Dendritic cell treated with granulocyte-macrophage colony-stimulating factor and Interleukin-4, amounts not matched to agents 40 ng/mL and 50 ng/mL, for 4 days (primary cell): ENCODE data around the gene MAGEB10.
"Not testable (repeated sequence)": the region's sequence is repeated elsewhere in the genome, so short reads cannot be mapped to it uniquely, and the experiment has no call there.

Experiments
- H3K27ac Mint-ChIP-seq: one replicate; pipeline ENCODE4 v1.8.0; 2022; ENCODE audit warnings: mild to moderate bottlenecking, mixed read lengths
- H3K27me3 Mint-ChIP-seq: one replicate; pipeline ENCODE4 v1.8.0; 2022; ENCODE audit warnings: mild to moderate bottlenecking, mixed read lengths
- H3K36me3 Mint-ChIP-seq: one replicate; pipeline ENCODE4 v1.8.0; 2022; ENCODE audit warnings: low read depth, mixed read lengths
- H3K4me1 Mint-ChIP-seq: one replicate; pipeline ENCODE4 v1.8.0; 2022; ENCODE audit warnings: low read depth, mixed read lengths
- H3K4me3 Mint-ChIP-seq: one replicate; pipeline ENCODE4 v1.8.0; 2022; ENCODE audit warnings: mild to moderate bottlenecking, moderate library complexity, mixed read lengths
- H3K9me3 Mint-ChIP-seq: one replicate; pipeline ENCODE4 v1.8.0; 2022; ENCODE audit warnings: mixed read lengths
- intact Hi-C: fragments of 100-400 bp; cut with micrococcal nuclease; formaldehyde crosslinking; loops from one replicate; pipeline ENCODE4 v1.15.0; 2022

Gene MAGEB10

GRCh38 chrX:27807690-27808089 lies at the start of gene MAGEB10:
Gene MAGEB10, plus strand, starts transcription at chrX:27807990. Its CDS starts 13,317 bp downstream, at chrX:27821307.
- intact Hi-C loops: no loop called here
- Mint-ChIP-seq H3K4me3 (no peak within 1 kb of the TSS), H3K27ac (no peak within 1 kb of the TSS), H3K4me1 (no peaks in the 10 kb centered on the region), H3K27me3 (no peaks in the 10 kb centered on the region), H3K36me3 (no peaks in the 10 kb centered on the region), H3K9me3 (peaks cover 9% of the 10 kb centered on the region)

GRCh38 chrX:27765718-27766117 lies 42.1 kb upstream of the MAGEB10 start:
- no peaks in the 10 kb centered on the region for H3K9me3 Mint-ChIP-seq

GRCh38 chrX:27767387-27767786 lies 40.4 kb upstream of the MAGEB10 start:
- intact Hi-C loops: no loop called here
- H3K9me3 Mint-ChIP-seq: no peaks in the 10 kb centered on the region

More at GRCh38 chrX:27765718-27766117, 42.1 kb upstream of the MAGEB10 start:
- no peaks in the 10 kb centered on the region for H3K4me1 Mint-ChIP-seq
- H3K27me3 Mint-ChIP-seq: no peaks in the 10 kb centered on the region
- no peak overlapping the region for H3K4me3 Mint-ChIP-seq
- no peak overlapping the region for H3K27ac Mint-ChIP-seq
- no peaks in the 10 kb centered on the region for H3K36me3 Mint-ChIP-seq
- intact Hi-C loops: no loop called here

GRCh38 chrX:27775984-27776383 lies 31.8 kb upstream of the MAGEB10 start:
- H3K4me1 Mint-ChIP-seq: no peaks in the 10 kb centered on the region
- H3K27ac Mint-ChIP-seq: no peak overlapping the region
- no peak overlapping the region for H3K4me3 Mint-ChIP-seq
- intact Hi-C loops: no loop called here
- no peaks in the 10 kb centered on the region for H3K9me3 Mint-ChIP-seq
- no peaks in the 10 kb centered on the region for H3K27me3 Mint-ChIP-seq
- no peaks in the 10 kb centered on the region for H3K36me3 Mint-ChIP-seq

More at GRCh38 chrX:27767387-27767786, 40.4 kb upstream of the MAGEB10 start:
- Mint-ChIP-seq H3K36me3 (no peaks in the 10 kb centered on the region), H3K27me3 (no peaks in the 10 kb centered on the region), H3K27ac (no peak overlapping the region), H3K4me1 (no peaks in the 10 kb centered on the region), H3K4me3 (no peak overlapping the region)

- no peaks in the 10 kb centered on the region for H3K9me3 Mint-ChIP-seq
- no peak overlapping the region for H3K4me3 Mint-ChIP-seq
- no peaks in the 10 kb centered on the region for H3K4me1 Mint-ChIP-seq
- H3K27ac Mint-ChIP-seq: no peak overlapping the region
- no peaks in the 10 kb centered on the region for H3K36me3 Mint-ChIP-seq
- intact Hi-C loops: no loop called here
- no peaks in the 10 kb centered on the region for H3K27me3 Mint-ChIP-seq
Observed at GRCh38 chrX:27796640-27797257, 11.0 kb upstream of the MAGEB10 start.

GRCh38 chrX:27797575-27797974 lies 10.2 kb upstream of the MAGEB10 start:
- Mint-ChIP-seq H3K27me3 (no peaks in the 10 kb centered on the region), H3K4me3 (no peak overlapping the region), H3K9me3 (no peaks in the 10 kb centered on the region), H3K27ac (no peak overlapping the region), H3K36me3 (no peaks in the 10 kb centered on the region), H3K4me1 (no peaks in the 10 kb centered on the region)
- intact Hi-C loops: no loop called here

- no peak overlapping the region for H3K4me3 Mint-ChIP-seq
- no peaks in the 10 kb centered on the region for H3K27me3 Mint-ChIP-seq
- H3K36me3 Mint-ChIP-seq: no peaks in the 10 kb centered on the region
- intact Hi-C loops: no loop called here
- peaks cover 12% of the 10 kb centered on the region for H3K9me3 Mint-ChIP-seq
- H3K4me1 Mint-ChIP-seq: no peaks in the 10 kb centered on the region
- no peak overlapping the region for H3K27ac Mint-ChIP-seq
Observed at GRCh38 chrX:27808226-27808625, 436 bp downstream of the MAGEB10 start.

- intact Hi-C loops, H3K27me3 Mint-ChIP-seq, H3K27ac Mint-ChIP-seq, H3K4me3 Mint-ChIP-seq, H3K4me1 Mint-ChIP-seq, H3K36me3 Mint-ChIP-seq: not testable (repeated sequence)
- peaks cover 17% of the 10 kb centered on the region for H3K9me3 Mint-ChIP-seq
Observed at GRCh38 chrX:27808991-27809859, 1.4 kb downstream of the MAGEB10 start.

- H3K4me1 Mint-ChIP-seq: no peaks in the 10 kb centered on the region
- H3K27me3 Mint-ChIP-seq: no peaks in the 10 kb centered on the region
- intact Hi-C loops: no loop called here
Observed at GRCh38 chrX:27815209-27815608, 7.4 kb downstream of the MAGEB10 start.

GRCh38 chrX:27823812-27824211 lies 16.0 kb downstream of the MAGEB10 start:
- H3K9me3 Mint-ChIP-seq: no peaks in the 10 kb centered on the region
- no peak overlapping the region for H3K4me3 Mint-ChIP-seq
- no peaks in the 10 kb centered on the region for H3K27me3 Mint-ChIP-seq
- intact Hi-C loops: no loop called here
- H3K4me1 Mint-ChIP-seq: no peaks in the 10 kb centered on the region
- no peaks in the 10 kb centered on the region for H3K36me3 Mint-ChIP-seq
- no peak overlapping the region for H3K27ac Mint-ChIP-seq

More at GRCh38 chrX:27815209-27815608, 7.4 kb downstream of the MAGEB10 start:
- Mint-ChIP-seq H3K9me3 (peaks cover 15% of the 10 kb centered on the region), H3K27ac (no peak overlapping the region), H3K4me3 (no peak overlapping the region), H3K36me3 (no peaks in the 10 kb centered on the region)

GRCh38 chrX:27838185-27838584 lies 30.4 kb downstream of the MAGEB10 start:
- H3K4me1 Mint-ChIP-seq: no peaks in the 10 kb centered on the region
- intact Hi-C loops: no loop called here
- H3K27ac Mint-ChIP-seq: no peak overlapping the region
- no peak overlapping the region for H3K4me3 Mint-ChIP-seq
- no peaks in the 10 kb centered on the region for H3K36me3 Mint-ChIP-seq
- H3K9me3 Mint-ChIP-seq: no peaks in the 10 kb centered on the region
- H3K27me3 Mint-ChIP-seq: no peaks in the 10 kb centered on the region

- Mint-ChIP-seq H3K27me3 (no peaks in the 10 kb centered on the region), H3K27ac (no peak overlapping the region), H3K4me1 (no peaks in the 10 kb centered on the region), H3K9me3 (no peaks in the 10 kb centered on the region), H3K4me3 (no peak overlapping the region), H3K36me3 (no peaks in the 10 kb centered on the region)
- intact Hi-C loops: no loop called here
Observed at GRCh38 chrX:27840881-27841280, 33.1 kb downstream of the MAGEB10 start.

- no peaks in the 10 kb centered on the region for H3K4me1 Mint-ChIP-seq
- H3K27ac Mint-ChIP-seq: no peak overlapping the region
- intact Hi-C loops: no loop called here
- H3K27me3 Mint-ChIP-seq: no peaks in the 10 kb centered on the region
- H3K36me3 Mint-ChIP-seq: no peaks in the 10 kb centered on the region
- no peak overlapping the region for H3K4me3 Mint-ChIP-seq
- no peaks in the 10 kb centered on the region for H3K9me3 Mint-ChIP-seq
Observed at GRCh38 chrX:27842859-27843258, 35.1 kb downstream of the MAGEB10 start.

- peaks cover 16% of the 10 kb centered on the region for H3K9me3 Mint-ChIP-seq
- H3K4me1 Mint-ChIP-seq: no peaks in the 10 kb centered on the region
- H3K27me3 Mint-ChIP-seq: no peaks in the 10 kb centered on the region
- no peaks in the 10 kb centered on the region for H3K36me3 Mint-ChIP-seq
- H3K4me3 Mint-ChIP-seq: no peak overlapping the region
- intact Hi-C loops: no loop called here
- no peak overlapping the region for H3K27ac Mint-ChIP-seq
Observed at GRCh38 chrX:27860337-27860736, 52.5 kb downstream of the MAGEB10 start.
